HL-60 (cell line): ENCODE results near the gene MBD2.

Experiments
- DNase-seq, 2 experiments: peaks; one replicate each; pipeline ENCODE4 v3.0.0-alpha.2; 2010 to 2020; ENCODE audit warnings: low read depth in 1 of 2, low spot score in 1 of 2
- H3K27ac ChIP-seq: fragments of 250-450 bp; sonication (Bioruptor Pico); replicated peaks from 2 replicates; pipeline ENCODE4 v1.5.1; 2020; ENCODE audit warnings: mild to moderate bottlenecking, moderate library complexity
- H3K27me3 ChIP-seq: fragments of 250-450 bp; sonication (Bioruptor Pico); 2 replicates; pipeline ENCODE4 v1.5.1; 2021; ENCODE audit warnings: mild to moderate bottlenecking, moderate library complexity; ENCODE audit not compliant: insufficient read depth, poor library complexity, severe bottlenecking
- H3K4me3 ChIP-seq: replicated peaks from 2 replicates; pipeline ENCODE4 v1.5.1; 2011; ENCODE audit warnings: mild to moderate bottlenecking, control low read depth, low read length; ENCODE audit not compliant: insufficient read depth
- GABPA ChIP-seq: IDR thresholded peaks from 2 replicates; pipeline ENCODE4 v1.6.1; 2012; ENCODE audit warnings: low read depth
- POLR2AphosphoS5 ChIP-seq: IDR thresholded peaks from 2 replicates; pipeline ENCODE4 v1.6.1; 2012; ENCODE audit warnings: low read depth
- SPI1 ChIP-seq: IDR thresholded peaks from 2 replicates; pipeline ENCODE4 v1.6.1; 2012; ENCODE audit warnings: low read depth, mild to moderate bottlenecking, borderline replicate concordance
- TF ChIP-seq, protein P1 (sequence below): IDR thresholded peaks from 2 replicates; pipeline ENCODE4 v1.6.1; 2012; ENCODE audit warnings: low read depth; ENCODE audit not compliant: insufficient replicate concordance
- TF ChIP-seq, protein P2 (sequence below): IDR thresholded peaks from one replicate; pipeline ENCODE4 v1.5.1; 2011; ENCODE audit warnings: low read length, control low read depth, inconsistent platforms; ENCODE audit not compliant: insufficient read depth

Gene MBD2

DNA sequence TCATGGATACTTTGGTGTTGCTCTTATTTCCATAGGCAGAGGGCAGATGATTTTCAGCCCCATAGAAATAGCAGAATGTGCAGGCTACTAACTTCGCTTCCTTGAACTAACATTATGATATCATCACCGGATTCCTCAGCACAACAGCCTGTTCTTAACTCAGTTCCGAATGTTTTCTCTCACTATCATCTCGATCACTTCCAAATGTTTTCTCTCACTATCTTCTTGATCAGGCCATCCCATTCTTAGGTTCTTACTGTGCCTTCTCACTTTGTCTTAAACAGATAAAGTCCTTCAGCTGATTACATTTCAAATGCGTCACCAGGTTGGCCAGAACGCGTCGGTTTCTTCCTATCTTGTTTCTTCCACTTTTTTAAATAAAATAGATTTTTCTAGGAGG lies 11.4 kb upstream of the MBD2 start:
- DNase-seq = no peak
- TF ChIP-seq POLR2AphosphoS5 (no peak), SPI1 (no peak), GABPA (no peak)
- TF ChIP-seq, protein P1, sequence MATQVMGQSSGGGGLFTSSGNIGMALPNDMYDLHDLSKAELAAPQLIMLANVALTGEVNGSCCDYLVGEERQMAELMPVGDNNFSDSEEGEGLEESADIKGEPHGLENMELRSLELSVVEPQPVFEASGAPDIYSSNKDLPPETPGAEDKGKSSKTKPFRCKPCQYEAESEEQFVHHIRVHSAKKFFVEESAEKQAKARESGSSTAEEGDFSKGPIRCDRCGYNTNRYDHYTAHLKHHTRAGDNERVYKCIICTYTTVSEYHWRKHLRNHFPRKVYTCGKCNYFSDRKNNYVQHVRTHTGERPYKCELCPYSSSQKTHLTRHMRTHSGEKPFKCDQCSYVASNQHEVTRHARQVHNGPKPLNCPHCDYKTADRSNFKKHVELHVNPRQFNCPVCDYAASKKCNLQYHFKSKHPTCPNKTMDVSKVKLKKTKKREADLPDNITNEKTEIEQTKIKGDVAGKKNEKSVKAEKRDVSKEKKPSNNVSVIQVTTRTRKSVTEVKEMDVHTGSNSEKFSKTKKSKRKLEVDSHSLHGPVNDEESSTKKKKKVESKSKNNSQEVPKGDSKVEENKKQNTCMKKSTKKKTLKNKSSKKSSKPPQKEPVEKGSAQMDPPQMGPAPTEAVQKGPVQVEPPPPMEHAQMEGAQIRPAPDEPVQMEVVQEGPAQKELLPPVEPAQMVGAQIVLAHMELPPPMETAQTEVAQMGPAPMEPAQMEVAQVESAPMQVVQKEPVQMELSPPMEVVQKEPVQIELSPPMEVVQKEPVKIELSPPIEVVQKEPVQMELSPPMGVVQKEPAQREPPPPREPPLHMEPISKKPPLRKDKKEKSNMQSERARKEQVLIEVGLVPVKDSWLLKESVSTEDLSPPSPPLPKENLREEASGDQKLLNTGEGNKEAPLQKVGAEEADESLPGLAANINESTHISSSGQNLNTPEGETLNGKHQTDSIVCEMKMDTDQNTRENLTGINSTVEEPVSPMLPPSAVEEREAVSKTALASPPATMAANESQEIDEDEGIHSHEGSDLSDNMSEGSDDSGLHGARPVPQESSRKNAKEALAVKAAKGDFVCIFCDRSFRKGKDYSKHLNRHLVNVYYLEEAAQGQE = no peak
- TF ChIP-seq, protein P2, sequence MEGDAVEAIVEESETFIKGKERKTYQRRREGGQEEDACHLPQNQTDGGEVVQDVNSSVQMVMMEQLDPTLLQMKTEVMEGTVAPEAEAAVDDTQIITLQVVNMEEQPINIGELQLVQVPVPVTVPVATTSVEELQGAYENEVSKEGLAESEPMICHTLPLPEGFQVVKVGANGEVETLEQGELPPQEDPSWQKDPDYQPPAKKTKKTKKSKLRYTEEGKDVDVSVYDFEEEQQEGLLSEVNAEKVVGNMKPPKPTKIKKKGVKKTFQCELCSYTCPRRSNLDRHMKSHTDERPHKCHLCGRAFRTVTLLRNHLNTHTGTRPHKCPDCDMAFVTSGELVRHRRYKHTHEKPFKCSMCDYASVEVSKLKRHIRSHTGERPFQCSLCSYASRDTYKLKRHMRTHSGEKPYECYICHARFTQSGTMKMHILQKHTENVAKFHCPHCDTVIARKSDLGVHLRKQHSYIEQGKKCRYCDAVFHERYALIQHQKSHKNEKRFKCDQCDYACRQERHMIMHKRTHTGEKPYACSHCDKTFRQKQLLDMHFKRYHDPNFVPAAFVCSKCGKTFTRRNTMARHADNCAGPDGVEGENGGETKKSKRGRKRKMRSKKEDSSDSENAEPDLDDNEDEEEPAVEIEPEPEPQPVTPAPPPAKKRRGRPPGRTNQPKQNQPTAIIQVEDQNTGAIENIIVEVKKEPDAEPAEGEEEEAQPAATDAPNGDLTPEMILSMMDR = no peak
- H3K27ac ChIP-seq = no peak overlapping the region
- no peak overlapping the region for H3K4me3 ChIP-seq
- H3K27me3 ChIP-seq = no peaks in the 10 kb centered on the region

DNA sequence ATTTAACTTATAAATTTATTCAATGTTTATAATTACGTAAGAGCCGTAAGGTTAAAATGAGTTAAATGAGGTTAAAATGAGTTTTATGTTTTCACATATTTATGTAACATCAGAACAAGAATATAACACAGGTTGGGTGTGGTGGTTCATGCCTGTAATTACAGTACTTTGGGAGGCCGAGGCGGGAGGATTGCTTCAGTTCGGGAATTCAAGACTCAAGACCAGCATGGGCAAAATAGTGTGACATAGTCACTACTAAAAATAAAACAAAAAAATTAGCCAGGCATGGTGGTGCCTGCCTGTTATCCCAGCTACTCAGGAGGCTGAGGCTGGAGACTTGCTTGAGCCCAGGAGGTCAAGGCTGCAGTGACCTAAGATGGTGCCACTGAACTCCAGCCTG lies 9.3 kb upstream of the MBD2 start:
- TF ChIP-seq, protein P2 = no peak
- TF ChIP-seq POLR2AphosphoS5 (no peak), SPI1 (no peak), GABPA (no peak)
- TF ChIP-seq, protein P1 = no peak
- H3K27me3 ChIP-seq = no peaks in the 10 kb centered on the region
- H3K4me3 ChIP-seq = no peak overlapping the region
- no peak overlapping the region for H3K27ac ChIP-seq
- no peak for DNase-seq

DNA sequence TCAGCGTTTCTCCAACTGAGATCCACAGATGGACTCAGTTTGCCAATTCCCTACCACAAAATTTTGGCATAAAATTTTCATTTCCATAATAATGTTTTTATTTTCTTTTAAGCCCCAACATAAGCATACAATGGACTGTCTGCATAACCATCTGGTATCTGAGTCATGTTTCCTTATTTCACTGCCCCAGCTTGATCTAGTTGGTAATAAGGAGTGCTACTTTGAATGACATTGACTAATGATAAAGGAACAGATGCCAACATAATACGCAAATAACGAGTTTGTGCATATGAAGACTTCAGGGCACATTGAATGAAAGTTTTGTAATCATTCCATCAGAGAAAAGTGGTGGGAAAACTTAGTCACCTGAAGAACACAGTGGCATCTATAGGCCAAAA lies 8.8 kb upstream of the MBD2 start:
- H3K27me3 ChIP-seq = no peaks in the 10 kb centered on the region
- TF ChIP-seq POLR2AphosphoS5 (no peak), GABPA (no peak), SPI1 (no peak)
- TF ChIP-seq, protein P1 = no peak
- TF ChIP-seq, protein P2 = no peak
- no peak for DNase-seq
- H3K4me3 ChIP-seq = no peak overlapping the region
- H3K27ac ChIP-seq = no peak overlapping the region
